ENCODE results near the gene PPP1R1B.

PPP1R1B gene

DNA sequence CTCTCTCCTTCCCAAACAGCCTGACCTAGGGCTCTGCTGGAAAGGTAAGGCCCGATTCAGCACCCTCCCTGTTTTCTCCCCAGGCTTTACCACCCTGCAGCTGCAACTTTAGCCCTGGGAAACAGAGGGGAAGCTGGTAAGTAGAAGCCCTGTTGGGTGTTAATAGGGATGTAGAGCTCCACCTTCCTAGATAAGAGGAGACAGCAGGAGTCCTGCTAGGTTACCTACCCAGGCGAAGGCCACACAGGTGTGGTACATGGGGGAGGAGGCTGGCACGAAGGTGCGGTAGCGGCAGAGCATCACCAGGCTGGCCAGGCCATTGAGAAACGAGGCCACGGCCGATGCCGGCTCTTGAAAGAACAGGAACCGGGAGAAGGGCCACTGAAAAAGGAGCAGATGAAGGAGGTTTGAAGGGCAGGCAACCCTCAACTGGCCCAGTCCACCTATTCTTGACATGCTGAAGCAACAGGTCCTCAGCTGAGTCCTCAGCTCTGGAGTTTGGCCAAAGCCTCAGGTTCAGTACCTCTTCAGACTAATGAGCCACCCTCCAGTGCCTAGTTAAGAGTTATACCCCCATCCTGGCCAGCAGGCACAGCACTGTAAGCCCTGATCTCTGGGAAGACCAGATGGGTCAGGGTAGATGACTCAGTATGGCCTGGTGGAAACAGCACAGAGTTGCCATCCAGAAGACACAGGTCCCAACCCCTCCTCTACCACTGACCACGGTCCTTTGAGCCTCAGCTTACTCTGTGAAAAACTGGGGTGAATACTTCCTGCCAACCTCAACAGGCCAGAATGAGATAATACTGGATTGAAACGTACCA, 57.8 kb downstream of the PPP1R1B start:
- no peak for DNase-seq (ENCODE audit: low read depth)
